ENCODE results near the gene ADPRHL1. TPM values are rescaled to one million over a fixed set of nuclear protein-coding genes. Genes with fewer than 3 reads are reported as not detected.

ADPRHL1 gene
- total RNA-seq, 1 donor from 2014 or later = 8.4 TPM

DNA sequence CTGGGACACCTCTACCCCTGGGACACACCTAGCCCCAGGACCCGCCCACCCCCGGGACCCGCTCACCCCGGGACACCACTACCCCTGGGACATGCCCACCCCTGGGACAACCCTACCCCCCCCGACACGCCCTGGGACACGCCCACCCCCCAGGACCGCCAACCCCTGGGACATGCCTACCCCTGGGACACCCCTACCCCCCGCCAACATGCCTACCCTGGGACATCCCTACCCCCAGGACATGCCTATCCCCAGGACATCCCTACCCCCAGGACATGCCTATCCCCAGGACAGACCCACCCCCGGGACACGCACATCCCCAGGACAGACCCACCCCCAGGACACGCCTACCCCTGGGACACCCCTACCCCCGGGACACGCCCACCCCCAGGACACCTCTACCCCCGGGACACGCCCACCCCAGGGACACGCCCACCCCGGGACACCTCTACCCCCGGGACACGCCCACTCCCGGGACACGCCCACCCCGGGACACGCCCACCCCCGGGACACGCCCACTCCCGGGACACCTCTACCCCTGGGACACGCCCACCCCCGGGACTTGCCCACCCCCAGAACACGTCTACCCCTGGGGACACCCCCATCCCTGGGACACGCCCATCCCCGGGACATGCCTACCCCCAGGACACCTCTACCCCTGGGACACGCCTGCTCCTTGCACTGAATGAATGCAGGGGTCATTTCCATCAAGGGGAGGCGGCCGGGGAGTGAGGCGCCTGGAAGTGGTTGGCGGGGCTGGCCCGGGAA is 32.3 kb downstream of the ADPRHL1 start:
- H3K4me1 Mint-ChIP-seq (ENCODE audit: low read depth) = peaks cover 13% of the 10 kb centered on the region
- no peak for DNase-seq (ENCODE audit: low spot score)
- no peaks in the 10 kb centered on the region for H3K9me3 Mint-ChIP-seq (ENCODE audit: low read depth)
- H3K36me3 Mint-ChIP-seq (ENCODE audit: low read depth) = peaks cover 9% of the 10 kb centered on the region
- H3K27ac Mint-ChIP-seq (ENCODE audit: unreplicated experiment) = no peak overlapping the region
- no peaks in the 10 kb centered on the region for H3K27me3 Mint-ChIP-seq (ENCODE audit: low read depth)
- TF ChIP-seq, protein P1, sequence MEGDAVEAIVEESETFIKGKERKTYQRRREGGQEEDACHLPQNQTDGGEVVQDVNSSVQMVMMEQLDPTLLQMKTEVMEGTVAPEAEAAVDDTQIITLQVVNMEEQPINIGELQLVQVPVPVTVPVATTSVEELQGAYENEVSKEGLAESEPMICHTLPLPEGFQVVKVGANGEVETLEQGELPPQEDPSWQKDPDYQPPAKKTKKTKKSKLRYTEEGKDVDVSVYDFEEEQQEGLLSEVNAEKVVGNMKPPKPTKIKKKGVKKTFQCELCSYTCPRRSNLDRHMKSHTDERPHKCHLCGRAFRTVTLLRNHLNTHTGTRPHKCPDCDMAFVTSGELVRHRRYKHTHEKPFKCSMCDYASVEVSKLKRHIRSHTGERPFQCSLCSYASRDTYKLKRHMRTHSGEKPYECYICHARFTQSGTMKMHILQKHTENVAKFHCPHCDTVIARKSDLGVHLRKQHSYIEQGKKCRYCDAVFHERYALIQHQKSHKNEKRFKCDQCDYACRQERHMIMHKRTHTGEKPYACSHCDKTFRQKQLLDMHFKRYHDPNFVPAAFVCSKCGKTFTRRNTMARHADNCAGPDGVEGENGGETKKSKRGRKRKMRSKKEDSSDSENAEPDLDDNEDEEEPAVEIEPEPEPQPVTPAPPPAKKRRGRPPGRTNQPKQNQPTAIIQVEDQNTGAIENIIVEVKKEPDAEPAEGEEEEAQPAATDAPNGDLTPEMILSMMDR (IDR thresholded peaks at IDR 0.05) = no peak
- no peak overlapping the region for H3K4me3 Mint-ChIP-seq (ENCODE audit: unreplicated experiment)

- Mint-ChIP-seq H3K4me3 (ENCODE audit: unreplicated experiment) (no peak overlapping the region), H3K9me3 (ENCODE audit: low read depth) (no peaks in the 10 kb centered on the region), H3K4me1 (ENCODE audit: low read depth) (peaks cover 13% of the 10 kb centered on the region), H3K36me3 (ENCODE audit: low read depth) (peaks cover 9% of the 10 kb centered on the region), H3K27me3 (ENCODE audit: low read depth) (no peaks in the 10 kb centered on the region), H3K27ac (ENCODE audit: unreplicated experiment) (no peak overlapping the region)
- DNase-seq (ENCODE audit: low spot score) = no peak
- TF ChIP-seq, protein P1 (IDR thresholded peaks at IDR 0.05) = no peak
These were observed 33.1 kb downstream of the ADPRHL1 start for GRCh38 chr13:113420232-113420631.

GRCh38 chr13:113419531-113420193 is 33.6 kb downstream of the ADPRHL1 start:
- H3K27me3 Mint-ChIP-seq (ENCODE audit: low read depth) = no peaks in the 10 kb centered on the region
- no peak overlapping the region for H3K4me3 Mint-ChIP-seq (ENCODE audit: unreplicated experiment)
- H3K27ac Mint-ChIP-seq (ENCODE audit: unreplicated experiment) = no peak overlapping the region
- TF ChIP-seq, protein P1 (IDR thresholded peaks at IDR 0.05) = no peak
- DNase-seq (ENCODE audit: low spot score) = no peak
- peaks cover 13% of the 10 kb centered on the region for H3K4me1 Mint-ChIP-seq (ENCODE audit: low read depth)
- H3K9me3 Mint-ChIP-seq (ENCODE audit: low read depth) = no peaks in the 10 kb centered on the region
- peaks cover 9% of the 10 kb centered on the region for H3K36me3 Mint-ChIP-seq (ENCODE audit: low read depth)

DNA sequence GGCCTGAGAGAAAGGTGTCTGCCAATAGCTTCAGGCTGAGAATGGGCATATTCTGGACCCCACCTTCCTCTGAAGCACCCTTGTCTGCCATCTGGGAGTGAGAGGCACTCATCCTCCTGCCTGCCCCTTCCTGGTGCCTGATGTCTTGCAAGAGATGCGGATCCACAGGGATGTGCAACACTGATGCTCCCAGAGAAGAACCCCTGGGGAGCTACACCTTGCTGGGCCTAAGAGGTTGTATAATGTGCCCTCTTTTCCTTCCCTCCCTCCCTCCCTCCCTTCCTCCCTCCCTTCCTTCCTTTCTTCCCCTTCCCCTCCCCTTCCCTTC is 34.6 kb downstream of the ADPRHL1 start:
- peaks cover 22% of the 10 kb centered on the region for H3K4me1 Mint-ChIP-seq (ENCODE audit: low read depth)
- TF ChIP-seq, protein P1 (IDR thresholded peaks at IDR 0.05) = no peak
- H3K27ac Mint-ChIP-seq (ENCODE audit: unreplicated experiment) = no peak overlapping the region
- no peak for DNase-seq (ENCODE audit: low spot score)
- H3K9me3 Mint-ChIP-seq (ENCODE audit: low read depth) = no peaks in the 10 kb centered on the region
- no peaks in the 10 kb centered on the region for H3K27me3 Mint-ChIP-seq (ENCODE audit: low read depth)
- H3K36me3 Mint-ChIP-seq (ENCODE audit: low read depth) = peaks cover 9% of the 10 kb centered on the region
- H3K4me3 Mint-ChIP-seq (ENCODE audit: unreplicated experiment) = no peak overlapping the region

- H3K9me3 Mint-ChIP-seq (ENCODE audit: low read depth) = peaks cover 1% of the 10 kb centered on the region
- H3K27me3 Mint-ChIP-seq (ENCODE audit: low read depth) = no peaks in the 10 kb centered on the region
- H3K36me3 Mint-ChIP-seq (ENCODE audit: low read depth) = peaks cover 11% of the 10 kb centered on the region
- no peak overlapping the region for H3K4me3 Mint-ChIP-seq (ENCODE audit: unreplicated experiment)
- TF ChIP-seq, protein P1 (IDR thresholded peaks at IDR 0.05) = no peak
- no peak overlapping the region for H3K27ac Mint-ChIP-seq (ENCODE audit: unreplicated experiment)
- peaks cover 28% of the 10 kb centered on the region for H3K4me1 Mint-ChIP-seq (ENCODE audit: low read depth)
- DNase-seq (ENCODE audit: low spot score) = no peak
These were observed 35.2 kb downstream of the ADPRHL1 start for GRCh38 chr13:113417836-113418721.

All from chondrocyte (in vitro differentiated cells).